NCI-H2196 (cell line): Measurements from ENCODE around the gene KLHL18.

Experiments
- DNase-seq: peaks from one replicate; lab custom pipeline; 2025; ENCODE audit not compliant: unreplicated experiment; lab: John Stamatoyannopoulos, UW

The KLHL18 gene

DNA sequence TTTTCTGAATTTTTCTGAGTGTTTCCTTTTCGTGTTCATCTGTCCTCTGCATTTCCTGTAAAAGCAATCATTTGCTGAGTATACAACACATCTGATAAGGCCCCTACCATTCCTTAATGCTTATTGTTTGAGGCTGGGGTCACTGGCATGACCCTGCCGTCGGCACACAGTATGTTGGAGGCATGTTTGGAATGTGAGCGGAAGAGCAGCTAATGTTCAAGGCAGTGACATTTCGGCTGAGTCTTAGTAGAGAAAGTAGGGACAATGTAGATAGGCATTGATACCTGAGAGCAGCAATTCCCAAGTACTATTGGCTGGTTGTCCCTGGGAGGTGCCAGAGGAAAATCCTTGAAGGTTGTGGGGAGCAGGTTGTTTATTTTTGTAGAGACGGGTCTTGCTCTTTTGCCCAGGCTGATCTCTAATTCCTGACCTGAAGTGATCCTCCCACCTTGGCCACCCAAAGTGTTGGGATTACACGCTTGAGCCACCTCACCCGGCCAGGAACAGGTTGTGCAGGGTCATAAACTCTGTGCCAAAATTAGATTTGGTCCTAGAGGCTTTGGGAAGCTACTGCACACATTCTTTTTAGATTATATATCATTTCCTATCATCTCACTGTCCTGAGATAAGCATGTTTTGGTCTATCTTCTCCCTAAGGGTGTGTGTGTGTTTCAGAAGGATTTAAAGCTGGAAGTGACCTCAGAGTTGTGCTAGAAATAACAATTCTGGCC lies 111.6 kb downstream of the KLHL18 start:
- no peak for DNase-seq

DNA sequence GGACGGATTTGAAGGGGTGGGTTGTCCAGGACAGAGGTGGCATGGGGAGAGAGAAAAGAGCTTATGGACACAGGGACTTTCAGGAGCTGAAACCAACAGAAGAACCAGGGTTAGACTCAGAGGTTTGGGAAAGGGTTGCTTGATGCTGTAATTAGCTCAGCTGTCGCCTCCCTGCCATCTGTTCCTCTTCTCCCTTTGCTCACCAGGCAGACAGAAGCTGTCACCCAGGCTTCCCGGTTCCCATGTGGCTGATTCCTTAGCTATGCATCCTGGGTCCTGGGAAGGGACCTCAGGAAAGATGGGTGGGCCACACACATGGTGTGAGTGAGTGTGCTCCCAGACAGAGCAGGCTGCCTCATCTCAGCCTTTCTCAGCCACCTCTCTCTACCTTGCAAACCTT lies 112.1 kb downstream of the KLHL18 start:
- DNase-seq = no peak
